SU-DHL-6 (cell line): ENCODE data around the gene POU5F1.

ENCODE experiments used
- CTCF ChIP-seq: fragments of 200-600 bp; sonication (generic); IDR thresholded peaks from one replicate; pipeline ENCODE4 v1.5.1; 2017; ENCODE audit warnings: antibody characterized with exemption, mild to moderate bottlenecking, low read length, moderate library complexity; ENCODE audit not compliant: insufficient read depth, poor library complexity, severe bottlenecking
- EZH2phosphoT487 ChIP-seq: fragments of 200-600 bp; sonication (generic), shearing (Covaris generic); conservative IDR thresholded peaks from 2 replicates; pipeline ENCODE4 v1.6.1; 2018; ENCODE audit warnings: mild to moderate bottlenecking, antibody characterized with exemption, low read length, moderate library complexity, mixed read lengths

- TF ChIP-seq CTCF (no peak), EZH2phosphoT487 (no peak)
Measured at GRCh38 chr6:31168606-31169005, 1.9 kb downstream of the POU5F1 start.
